ENCODE results near the gene TMEM247. TPM values are rescaled to one million over a fixed set of nuclear protein-coding genes. Genes with fewer than 3 reads are reported as not detected.

TMEM247 gene
- total RNA-seq, 1 experiment from 2014 or later, result not detected

GRCh38 chr2:46461011-46461674, 18.2 kb upstream of the TMEM247 start:
- BruUV-seq (replicated peaks), result no TSS peak
- TF ChIP-seq, protein P1, sequence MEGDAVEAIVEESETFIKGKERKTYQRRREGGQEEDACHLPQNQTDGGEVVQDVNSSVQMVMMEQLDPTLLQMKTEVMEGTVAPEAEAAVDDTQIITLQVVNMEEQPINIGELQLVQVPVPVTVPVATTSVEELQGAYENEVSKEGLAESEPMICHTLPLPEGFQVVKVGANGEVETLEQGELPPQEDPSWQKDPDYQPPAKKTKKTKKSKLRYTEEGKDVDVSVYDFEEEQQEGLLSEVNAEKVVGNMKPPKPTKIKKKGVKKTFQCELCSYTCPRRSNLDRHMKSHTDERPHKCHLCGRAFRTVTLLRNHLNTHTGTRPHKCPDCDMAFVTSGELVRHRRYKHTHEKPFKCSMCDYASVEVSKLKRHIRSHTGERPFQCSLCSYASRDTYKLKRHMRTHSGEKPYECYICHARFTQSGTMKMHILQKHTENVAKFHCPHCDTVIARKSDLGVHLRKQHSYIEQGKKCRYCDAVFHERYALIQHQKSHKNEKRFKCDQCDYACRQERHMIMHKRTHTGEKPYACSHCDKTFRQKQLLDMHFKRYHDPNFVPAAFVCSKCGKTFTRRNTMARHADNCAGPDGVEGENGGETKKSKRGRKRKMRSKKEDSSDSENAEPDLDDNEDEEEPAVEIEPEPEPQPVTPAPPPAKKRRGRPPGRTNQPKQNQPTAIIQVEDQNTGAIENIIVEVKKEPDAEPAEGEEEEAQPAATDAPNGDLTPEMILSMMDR (conservative IDR thresholded peaks at IDR 0.05; ENCODE audit: low read depth, low read length), result peak; percentile 98
- no peak for TF ChIP-seq EZH2 (IDR thresholded peaks at IDR 0.05; ENCODE audit: borderline replicate concordance, low read depth, low read length, poor library complexity, severe bottlenecking)
- Histone ChIP-seq H3K9me3 (ENCODE audit: low read depth, low read length, poor library complexity, severe bottlenecking) (no peaks in the 10 kb centered on the region), H3K4me3 (ENCODE audit: low read depth, low read length, poor library complexity, severe bottlenecking) (no peak overlapping the region), H3K36me3 (ENCODE audit: insufficient read depth, low read length, poor library complexity, severe bottlenecking) (no peaks in the 10 kb centered on the region), H3K27me3 (replicated peaks; ENCODE audit: insufficient read depth, low read depth, low read length, poor library complexity) (no peaks in the 10 kb centered on the region), H3K27ac (ENCODE audit: low read depth, low read length, poor library complexity, severe bottlenecking) (no peak overlapping the region), H3K4me1 (ENCODE audit: insufficient read depth, low read length, poor library complexity, severe bottlenecking) (no peaks in the 10 kb centered on the region)
- ChIA-PET CTCF (interaction anchor here (1.2 kb wide), 1 partner anchor 468 kb away, joined by 3 read pairs; no protein-coding TSS in a partner anchor), POLR2A (ENCODE audit: low non-redundant PET) (no interaction called here)
- intact Hi-C loops (cut with micrococcal nuclease; ENCODE audit: unreplicated experiment), result loop anchor here (1.0 kb wide), 1 partner anchor 468 kb away; no protein-coding TSS in a partner anchor
- peak; percentile 43 for DNase-seq (ENCODE audit: low spot score)

DNA sequence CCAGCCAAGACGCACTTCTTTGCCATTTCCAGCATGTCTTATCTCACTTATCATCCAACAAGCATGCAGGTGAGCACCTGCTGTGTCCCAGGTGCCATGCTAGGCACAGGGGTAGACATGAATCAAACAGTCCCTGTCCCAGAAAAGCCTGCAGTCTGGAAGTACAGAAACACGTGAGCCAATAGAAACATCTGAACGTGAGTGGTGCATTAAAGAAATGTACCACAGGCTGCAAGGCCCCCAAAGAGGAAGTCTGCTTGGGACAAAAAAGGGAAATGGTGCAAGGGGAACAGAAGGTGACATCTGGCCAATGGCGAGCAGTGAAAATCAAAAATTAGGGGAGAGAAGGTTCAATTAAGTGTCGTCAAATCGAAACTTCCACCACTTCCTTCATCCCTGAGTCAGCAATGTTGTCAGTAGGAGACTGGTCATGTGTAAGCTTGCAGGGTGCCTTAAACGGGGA, 17.6 kb upstream of the TMEM247 start:
- TF ChIP-seq, protein P1 (conservative IDR thresholded peaks at IDR 0.05; ENCODE audit: low read depth, low read length), result no peak
- TF ChIP-seq EZH2 (IDR thresholded peaks at IDR 0.05; ENCODE audit: borderline replicate concordance, low read depth, low read length, poor library complexity, severe bottlenecking), result no peak
- H3K4me3 ChIP-seq (ENCODE audit: low read depth, low read length, poor library complexity, severe bottlenecking), result no peak overlapping the region
- no TSS peak for BruUV-seq (replicated peaks)
- no peaks in the 10 kb centered on the region for H3K36me3 ChIP-seq (ENCODE audit: insufficient read depth, low read length, poor library complexity, severe bottlenecking)
- no peaks in the 10 kb centered on the region for H3K9me3 ChIP-seq (ENCODE audit: low read depth, low read length, poor library complexity, severe bottlenecking)
- ChIA-PET CTCF (interaction anchor here (1.2 to 1.3 kb wide), 2 partner anchors 451 to 468 kb away, joined by 3 to 4 read pairs; no protein-coding TSS in a partner anchor), POLR2A (ENCODE audit: low non-redundant PET) (no interaction called here)
- intact Hi-C loops (cut with micrococcal nuclease; ENCODE audit: unreplicated experiment), result loop anchor here (1.0 kb wide), 1 partner anchor 468 kb away; no protein-coding TSS in a partner anchor
- no peaks in the 10 kb centered on the region for H3K4me1 ChIP-seq (ENCODE audit: insufficient read depth, low read length, poor library complexity, severe bottlenecking)
- no peak overlapping the region for H3K27ac ChIP-seq (ENCODE audit: low read depth, low read length, poor library complexity, severe bottlenecking)
- H3K27me3 ChIP-seq (replicated peaks; ENCODE audit: insufficient read depth, low read depth, low read length, poor library complexity), result no peaks in the 10 kb centered on the region
- DNase-seq (ENCODE audit: low spot score), result no peak

DNA sequence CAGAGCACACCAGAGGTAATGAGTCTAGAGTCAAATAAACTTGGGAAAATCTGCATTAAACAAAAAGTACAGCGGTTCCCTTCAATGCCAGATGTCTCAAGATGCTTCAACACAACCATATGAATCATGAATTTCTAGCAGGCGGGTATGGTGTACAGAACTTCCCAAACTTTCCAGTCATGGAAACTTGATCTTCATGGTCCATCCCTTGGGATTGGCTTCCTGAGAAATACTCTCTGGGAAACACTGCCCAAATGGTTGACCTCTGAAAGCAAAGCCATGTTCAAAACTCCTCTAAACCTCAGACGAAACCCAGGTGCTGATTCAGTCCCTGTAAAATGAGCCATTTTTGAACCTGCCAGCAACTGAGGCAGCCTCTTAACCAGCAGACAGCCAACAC, 16.4 kb upstream of the TMEM247 start:
- ChIA-PET CTCF (interaction anchor here (0.6 to 1.3 kb wide), 2 partner anchors 106 to 452 kb away, joined by 4 read pairs; no protein-coding TSS in a partner anchor), POLR2A (ENCODE audit: low non-redundant PET) (no interaction called here)

More for the DNA sequence above, 16.4 kb upstream of the TMEM247 start:
- Histone ChIP-seq H3K36me3 (ENCODE audit: insufficient read depth, low read length, poor library complexity, severe bottlenecking) (no peaks in the 10 kb centered on the region), H3K4me3 (ENCODE audit: low read depth, low read length, poor library complexity, severe bottlenecking) (no peak overlapping the region), H3K27ac (ENCODE audit: low read depth, low read length, poor library complexity, severe bottlenecking) (no peak overlapping the region), H3K4me1 (ENCODE audit: insufficient read depth, low read length, poor library complexity, severe bottlenecking) (no peaks in the 10 kb centered on the region), H3K9me3 (ENCODE audit: low read depth, low read length, poor library complexity, severe bottlenecking) (no peaks in the 10 kb centered on the region), H3K27me3 (replicated peaks; ENCODE audit: insufficient read depth, low read depth, low read length, poor library complexity) (no peaks in the 10 kb centered on the region)
- intact Hi-C loops (cut with micrococcal nuclease; ENCODE audit: unreplicated experiment), result no loop called here
- no TSS peak for BruUV-seq (replicated peaks)
- no peak for DNase-seq (ENCODE audit: low spot score)
- TF ChIP-seq, protein P1 (conservative IDR thresholded peaks at IDR 0.05; ENCODE audit: low read depth, low read length), result no peak
- TF ChIP-seq EZH2 (IDR thresholded peaks at IDR 0.05; ENCODE audit: borderline replicate concordance, low read depth, low read length, poor library complexity, severe bottlenecking), result no peak

Measured in A673 (cell line).